ENCODE measurements around the gene KLHDC8A. TPM values are rescaled to one million over a fixed set of nuclear protein-coding genes. Genes with fewer than 3 reads are reported as not detected.
"Not testable (repeated sequence)": the region's sequence is repeated elsewhere in the genome, so short reads cannot be mapped to it uniquely, and the experiment has no call there.

KLHDC8A gene
- total and polyA plus RNA-seq, 9 of the 15 experiments (the other 6 are each of a cell fraction or from before 2014, with no cell fraction given): 0.01 to 0.54 (median 0.04) TPM; not detected in 6

GRCh38 chr1:205406252-205406651 is 49.5 kb upstream of the KLHDC8A start:
- H3K27me3 ChIP-seq (ENCODE audit: control insufficient read depth in 2 of 2, insufficient read depth in 2 of 2, low read length in 2 of 2); H3K27ac ChIP-seq (ENCODE audit: extremely low read depth, low read depth, low read length); H3K9ac ChIP-seq (ENCODE audit: insufficient read depth in 1 of 2, low read depth in 2 of 2, low read length in 2 of 2); H3K4me3 ChIP-seq; H4K20me1 ChIP-seq (replicated peaks; ENCODE audit: control insufficient read depth, insufficient read depth, low read length); in situ Hi-C loops (cut with MboI); H3K79me2 ChIP-seq (ENCODE audit: control insufficient read depth, insufficient read depth, low read length); DNase-seq (ENCODE audit: extremely low read depth in 1 of 4, low spot score in 3 of 4); CTCF ChIA-PET (ENCODE audit: low intra/inter-chr PET ratio); H3K4me1 ChIP-seq (replicated peaks in 1 of 2; ENCODE audit: control insufficient read depth in 2 of 2, insufficient read depth in 2 of 2, low read length in 2 of 2); H3K9me1 ChIP-seq (ENCODE audit: control insufficient read depth, insufficient read depth, low read length); intact Hi-C loops (cut with micrococcal nuclease); H3K4me2 ChIP-seq (ENCODE audit: insufficient read depth, low read length); FAIRE-seq; H3K36me3 ChIP-seq (ENCODE audit: control insufficient read depth, insufficient read depth, low read length); ATAC-seq; H3K9me3 ChIP-seq (replicated peaks; ENCODE audit: control insufficient read depth, insufficient read depth, low read depth, low read length); BruUV-seq (replicated peaks): not testable (repeated sequence)
- 2% methylated on average over 8 of the region's 12 CpGs for WGBS (ENCODE audit: insufficient coverage, low coverage, missing lambda C conversion rate)
- TF ChIP-seq FOXA3 (CRISPR knock-in tag; conservative IDR thresholded peaks at IDR 0.05 in 1 of 2, IDR thresholded peaks at IDR 0.05 in 1 of 2): peak in 1 of 2 experiments; percentile 82; a peak in 2 of 4 replicates
- POLR2A ChIA-PET: interaction anchor here (0.7 kb wide), 1 partner anchor 69 kb away, joined by 3 read pairs; no protein-coding TSS in a partner anchor
- H2AFZ ChIP-seq (ENCODE audit: low read depth, low read length): peak overlapping the region; percentile 65

- H3K27ac ChIP-seq (ENCODE audit: extremely low read depth, low read depth, low read length); CTCF ChIA-PET (ENCODE audit: low intra/inter-chr PET ratio); H3K4me3 ChIP-seq; DNase-seq (ENCODE audit: extremely low read depth in 1 of 4, low spot score in 3 of 4); H3K36me3 ChIP-seq (ENCODE audit: control insufficient read depth, insufficient read depth, low read length); ATAC-seq; H3K9ac ChIP-seq (ENCODE audit: insufficient read depth in 1 of 2, low read depth in 2 of 2, low read length in 2 of 2); POLR2A ChIA-PET; H3K9me1 ChIP-seq (ENCODE audit: control insufficient read depth, insufficient read depth, low read length); H2AFZ ChIP-seq (ENCODE audit: low read depth, low read length); H3K4me2 ChIP-seq (ENCODE audit: insufficient read depth, low read length); H4K20me1 ChIP-seq (replicated peaks; ENCODE audit: control insufficient read depth, insufficient read depth, low read length); H3K27me3 ChIP-seq (ENCODE audit: control insufficient read depth in 2 of 2, insufficient read depth in 2 of 2, low read length in 2 of 2); FAIRE-seq; in situ Hi-C loops (cut with MboI); BruUV-seq (replicated peaks); H3K4me1 ChIP-seq (replicated peaks in 1 of 2; ENCODE audit: control insufficient read depth in 2 of 2, insufficient read depth in 2 of 2, low read length in 2 of 2); H3K79me2 ChIP-seq (ENCODE audit: control insufficient read depth, insufficient read depth, low read length); H3K9me3 ChIP-seq (replicated peaks; ENCODE audit: control insufficient read depth, insufficient read depth, low read depth, low read length); intact Hi-C loops (cut with micrococcal nuclease): not testable (repeated sequence)
- peak; percentile 93 for TF ChIP-seq ZNF507 (tag; conservative IDR thresholded peaks at IDR 0.05)
- WGBS (ENCODE audit: insufficient coverage, low coverage, missing lambda C conversion rate): no CpG with 5 or more reads among the region's 3 CpGs
Measured at GRCh38 chr1:205404484-205404883, 47.8 kb upstream of the KLHDC8A start.
